Head of caudate nucleus (tissue), 42 donors: ENCODE results near the gene SRCAP.

Experiments used
- DNase-seq, 42 donors: peaks; one replicate each; pipeline versions ENCODE4 v3.0.0 to v3.0.0-alpha.2; 2020 to 2021; ENCODE audit warnings: mixed read lengths in 7 of 42
- intact Hi-C: fragments of 100-400 bp; cut with DNase I; formaldehyde crosslinking; loops from one replicate; pipeline ENCODE4 v1.15.0; 2022

Gene SRCAP

DNA sequence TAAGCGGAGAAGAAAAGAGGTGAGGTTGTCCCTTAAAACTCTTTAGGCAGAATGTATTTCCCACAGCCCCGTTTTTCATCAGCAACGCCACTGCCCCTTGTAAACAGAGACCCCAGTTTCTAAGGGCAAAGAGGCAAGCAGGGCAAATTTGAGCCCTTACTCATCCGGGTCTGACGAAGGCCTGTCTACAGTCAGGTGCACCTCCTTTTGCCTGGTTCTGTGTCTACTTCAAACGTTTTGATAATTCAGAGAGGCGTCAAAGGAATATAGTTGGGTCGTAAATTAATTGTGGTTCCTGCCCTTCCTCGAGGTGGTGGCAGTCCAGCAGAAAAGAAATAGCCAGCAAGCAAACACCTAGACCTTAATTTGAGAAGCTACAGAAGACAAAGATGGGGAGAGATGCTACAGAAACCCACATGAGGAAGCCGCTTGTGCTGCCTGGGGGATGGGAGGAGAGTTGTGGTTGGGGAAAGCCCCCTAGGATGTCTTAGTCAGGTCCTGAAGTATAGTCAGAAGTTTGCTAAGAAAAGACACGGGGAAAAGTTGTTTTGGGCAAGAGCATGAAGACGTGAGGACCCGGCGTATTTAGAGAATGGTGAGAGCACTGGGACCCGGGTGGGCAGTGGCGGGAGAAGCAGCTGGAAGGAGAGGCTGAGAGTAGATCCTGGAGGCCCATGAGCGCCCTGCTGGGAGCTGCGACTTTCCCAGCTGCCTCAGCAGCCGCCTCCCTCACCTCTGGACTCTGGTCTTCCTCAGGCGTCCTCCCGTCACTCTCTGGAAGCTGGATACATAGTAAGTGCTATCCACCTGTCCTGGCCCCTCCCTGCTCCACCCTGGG, 38.3 kb upstream of the SRCAP start:
- intact Hi-C loops, result no loop called here
- DNase-seq, result no peak

- intact Hi-C loops, result no loop called here
- DNase-seq, result no peak
Measured at GRCh38 chr16:30662449-30662848, 36.5 kb upstream of the SRCAP start.

GRCh38 chr16:30663038-30663437, 35.9 kb upstream of the SRCAP start:
- intact Hi-C loops, result no loop called here
- DNase-seq, result no peak

DNA sequence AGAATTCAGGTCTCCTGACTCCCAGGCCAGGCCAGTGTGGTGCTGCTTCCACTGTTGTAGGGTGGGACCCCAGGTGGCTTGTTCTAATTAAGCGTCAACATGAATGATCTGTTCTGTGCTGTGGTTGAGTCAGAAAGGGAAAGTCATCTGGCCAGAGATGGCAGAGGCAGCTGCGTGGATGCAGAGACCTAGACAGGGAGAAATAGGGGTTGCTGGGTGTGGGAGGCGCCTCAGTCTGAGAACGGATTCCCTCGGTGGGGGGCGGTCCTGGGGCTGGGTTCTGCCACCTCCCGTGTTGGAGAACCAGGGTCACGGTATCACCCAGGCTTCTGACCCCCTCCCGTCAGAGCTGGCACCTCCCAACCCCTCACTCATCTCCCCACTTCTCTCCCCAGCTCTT, 35.2 kb upstream of the SRCAP start:
- DNase-seq, result peak in 33 of 42 donors; percentile 14 to 69 (median 40)
- intact Hi-C loops, result no loop called here

DNA sequence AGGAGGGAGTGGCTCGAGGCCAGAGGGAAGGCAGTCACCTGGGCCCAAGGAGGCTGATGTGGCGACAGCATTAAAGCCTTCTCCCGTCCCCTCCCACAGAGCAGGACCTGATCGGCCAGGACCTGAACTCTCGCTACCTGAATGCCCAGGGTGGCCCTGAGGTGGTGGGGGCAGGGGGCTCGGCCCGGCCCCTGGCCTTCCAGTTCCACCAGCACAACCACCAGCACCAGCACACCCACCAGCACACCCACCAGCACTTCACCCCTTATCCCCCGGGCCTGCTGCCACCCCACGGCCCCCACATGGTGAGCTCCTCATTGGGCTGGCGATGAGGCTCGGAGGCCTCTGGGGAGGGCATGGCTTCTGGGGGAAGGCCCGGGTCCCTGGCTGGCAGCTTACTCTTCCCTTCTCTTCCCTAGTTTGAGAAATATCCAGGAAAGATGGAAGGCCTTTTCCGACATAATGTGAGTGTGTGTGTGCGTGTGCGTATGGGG, 34.3 kb upstream of the SRCAP start:
- no peak for DNase-seq
- intact Hi-C loops, result no loop called here

DNA sequence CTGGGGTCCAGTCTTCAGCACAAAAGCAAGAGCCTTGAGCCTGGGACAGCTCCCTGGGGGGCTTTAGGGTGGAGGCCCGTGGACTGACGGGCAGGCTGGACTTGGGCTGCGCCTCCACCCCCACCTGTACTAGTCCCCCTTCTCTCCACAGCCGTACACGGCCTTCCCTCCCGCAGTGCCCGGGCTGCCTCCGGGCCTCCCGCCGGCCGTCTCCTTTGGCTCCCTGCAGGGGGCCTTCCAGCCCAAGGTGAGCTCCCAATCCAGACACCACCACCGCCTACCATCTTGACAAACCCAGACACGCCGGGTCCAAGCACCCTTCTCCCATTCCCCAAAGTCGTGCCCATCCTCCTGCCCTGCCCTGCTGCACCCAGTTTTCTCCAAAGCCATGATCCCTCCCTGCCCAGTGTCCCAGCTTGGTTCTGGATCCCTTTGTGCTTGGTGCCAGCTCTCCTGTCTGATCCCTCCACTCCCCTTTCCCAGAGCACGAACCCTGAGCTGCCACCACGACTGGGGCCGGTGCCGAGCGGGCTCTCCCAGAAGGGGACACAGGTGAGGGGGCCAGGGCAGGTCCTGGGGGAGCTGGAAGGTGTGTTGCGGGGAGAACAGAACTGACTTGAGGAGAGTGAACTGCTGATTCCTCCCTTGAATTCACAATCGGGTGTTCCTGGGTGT, 33.7 kb upstream of the SRCAP start:
- intact Hi-C loops, result no loop called here
- no peak for DNase-seq

DNA sequence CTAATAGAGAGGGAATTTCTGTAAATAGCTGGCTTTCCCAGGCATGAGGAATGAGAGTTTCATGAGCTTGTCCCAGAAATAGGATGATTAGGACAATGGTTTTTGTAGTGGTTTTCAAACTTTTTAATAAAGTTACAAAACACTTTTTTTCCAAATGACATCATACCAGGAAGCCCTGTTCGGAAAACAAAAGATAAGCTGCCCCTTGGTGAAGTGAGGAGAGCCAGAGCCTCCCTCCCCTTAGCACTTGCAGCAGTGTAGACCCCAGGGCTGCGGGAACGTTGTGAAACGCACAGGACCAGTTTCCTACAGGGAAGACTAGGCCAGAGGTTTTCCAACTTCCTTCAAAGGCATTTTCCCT, 33.2 kb upstream of the SRCAP start:
- DNase-seq, result no peak
- intact Hi-C loops, result no loop called here

GRCh38 chr16:30666681-30667080, 32.3 kb upstream of the SRCAP start:
- no peak for DNase-seq
- intact Hi-C loops, result no loop called here

DNA sequence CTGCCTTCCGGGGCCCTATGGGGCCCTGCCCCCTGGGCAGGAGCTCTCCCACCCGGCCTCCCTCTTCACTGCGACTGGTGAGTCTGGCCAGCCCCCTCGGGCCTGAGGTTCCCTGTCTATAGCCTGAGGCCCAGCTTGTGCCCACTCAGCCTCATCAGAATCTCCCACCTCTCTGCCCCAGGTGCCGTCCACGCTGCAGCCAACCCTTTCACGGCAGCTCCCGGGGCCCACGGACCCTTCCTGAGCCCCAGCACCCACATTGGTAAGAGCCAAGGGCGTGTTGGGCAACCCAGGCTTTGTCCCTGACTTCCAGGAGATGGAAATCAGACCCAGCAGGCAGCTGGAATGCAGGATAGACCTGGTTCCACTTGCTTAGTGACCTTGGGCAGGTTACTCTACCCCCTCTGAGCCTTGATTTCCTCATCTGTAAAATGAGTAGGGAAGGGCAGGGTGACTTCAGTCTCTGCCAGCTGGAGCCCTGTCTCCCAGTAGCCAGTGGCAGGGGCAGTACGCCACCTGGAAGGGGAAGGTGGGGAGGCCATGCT, 31.5 kb upstream of the SRCAP start:
- DNase-seq, result no peak
- intact Hi-C loops, result no loop called here

DNA sequence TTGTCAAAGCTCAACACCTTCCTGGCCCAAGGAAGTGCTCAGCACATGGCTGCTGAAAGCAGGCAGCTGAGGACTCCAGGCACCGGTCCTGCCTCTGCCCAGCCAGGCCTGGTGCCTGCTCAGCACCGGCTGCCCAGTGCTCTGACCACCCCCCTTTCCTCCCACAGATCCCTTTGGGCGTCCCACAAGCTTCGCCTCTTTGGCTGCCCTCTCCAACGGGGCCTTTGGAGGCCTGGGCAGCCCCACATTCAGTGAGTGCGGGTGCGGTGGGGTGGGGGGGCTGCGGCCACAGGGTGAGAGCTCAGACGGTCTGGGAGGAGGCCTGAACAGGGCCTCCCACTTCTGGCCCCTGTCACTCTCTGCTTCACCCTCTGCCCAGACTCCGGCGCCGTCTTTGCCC, 30.6 kb upstream of the SRCAP start:
- intact Hi-C loops, result no loop called here
- DNase-seq, result no peak

GRCh38 chr16:30669026-30669902, 29.7 kb upstream of the SRCAP start:
- DNase-seq, result no peak
- intact Hi-C loops, result no loop called here

GRCh38 chr16:30669903-30670824, 28.8 kb upstream of the SRCAP start:
- intact Hi-C loops, result no loop called here
- no peak for DNase-seq

GRCh38 chr16:30675143-30675542, 23.8 kb upstream of the SRCAP start:
- intact Hi-C loops, result no loop called here

GRCh38 chr16:30677931-30678585, 20.9 kb upstream of the SRCAP start:
- DNase-seq, result peak in 2 of 42 donors; percentile 3 to 38
- intact Hi-C loops, result no loop called here

More at GRCh38 chr16:30675143-30675542, 23.8 kb upstream of the SRCAP start:
- no peak for DNase-seq

DNA sequence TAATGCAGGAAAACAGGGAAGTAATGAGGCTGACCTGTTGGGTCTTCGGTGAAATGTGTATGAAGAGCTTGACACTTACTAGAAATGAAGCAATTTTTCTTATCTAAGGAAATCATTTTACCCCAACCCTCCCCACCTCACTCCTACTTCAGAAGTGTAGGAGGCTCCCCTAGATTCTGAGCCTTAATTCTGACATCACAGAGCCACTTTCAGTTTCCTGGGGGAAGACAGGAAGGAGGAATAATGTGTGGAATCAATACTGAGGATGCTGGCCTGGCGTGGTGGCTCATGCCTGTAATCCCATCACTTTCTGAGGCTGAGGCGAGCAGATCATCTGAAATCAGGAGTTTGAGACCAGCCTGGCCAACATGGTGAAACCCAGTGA, 20.4 kb upstream of the SRCAP start:
- DNase-seq, result peak in 8 of 42 donors; percentile 13 to 67 (median 26)
- intact Hi-C loops, result no loop called here

- no peak for DNase-seq
- intact Hi-C loops, result no loop called here
Measured at GRCh38 chr16:30680326-30680725, 18.6 kb upstream of the SRCAP start.

DNA sequence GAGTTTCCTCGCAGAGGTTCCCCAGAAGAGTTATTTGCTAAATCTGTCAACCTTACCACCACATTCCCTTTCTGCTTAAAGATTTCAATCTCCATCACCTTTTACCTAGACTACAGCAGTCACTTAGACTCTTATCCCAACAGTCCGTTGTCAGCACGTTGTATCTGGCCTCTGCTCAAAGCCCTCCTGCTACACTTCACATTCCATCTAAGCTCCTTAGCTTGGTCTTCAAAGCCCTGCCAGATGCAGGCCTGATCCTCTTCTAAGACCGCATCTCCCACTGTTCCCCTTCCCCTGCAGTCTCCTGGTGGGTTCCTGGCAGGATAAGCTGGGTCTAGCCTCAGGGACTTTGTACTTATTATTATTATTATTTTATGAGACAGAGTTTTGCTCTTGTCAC, 10.3 kb upstream of the SRCAP start:
- no peak for DNase-seq
- intact Hi-C loops, result no loop called here

- intact Hi-C loops, result no loop called here
- no peak for DNase-seq
Measured at GRCh38 chr16:30691907-30692306, 7.1 kb upstream of the SRCAP start.
